ENCODE data around the gene LRRK1.

LRRK1 gene

DNA sequence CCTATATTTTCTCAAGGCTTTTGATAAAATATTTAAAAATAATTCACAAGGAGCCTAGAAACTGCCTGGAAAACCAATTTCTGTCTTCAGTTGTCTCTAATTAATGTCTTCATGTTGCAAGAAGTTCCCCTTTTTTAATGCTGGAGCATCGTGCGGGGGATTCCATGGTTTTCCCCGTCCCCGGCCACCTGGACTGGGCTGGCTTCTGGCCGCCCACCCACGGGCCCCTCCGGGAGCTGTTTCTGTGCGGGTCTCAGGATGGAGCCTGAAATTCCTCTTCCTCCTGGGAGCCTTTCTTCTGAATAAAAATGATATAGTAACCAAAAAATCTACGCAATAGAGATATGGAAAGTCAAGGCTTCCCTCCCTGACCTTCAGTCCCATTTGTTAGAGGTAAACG, 8.1 kb upstream of the LRRK1 start:
- TF ChIP-seq GATA1 (IDR thresholded peaks at IDR 0.05; ENCODE audit: low read depth, low read length): no peak
- no peak for TF ChIP-seq POLR2A (IDR thresholded peaks at IDR 0.05; ENCODE audit: low read length)
- no peak for DNase-seq

DNA sequence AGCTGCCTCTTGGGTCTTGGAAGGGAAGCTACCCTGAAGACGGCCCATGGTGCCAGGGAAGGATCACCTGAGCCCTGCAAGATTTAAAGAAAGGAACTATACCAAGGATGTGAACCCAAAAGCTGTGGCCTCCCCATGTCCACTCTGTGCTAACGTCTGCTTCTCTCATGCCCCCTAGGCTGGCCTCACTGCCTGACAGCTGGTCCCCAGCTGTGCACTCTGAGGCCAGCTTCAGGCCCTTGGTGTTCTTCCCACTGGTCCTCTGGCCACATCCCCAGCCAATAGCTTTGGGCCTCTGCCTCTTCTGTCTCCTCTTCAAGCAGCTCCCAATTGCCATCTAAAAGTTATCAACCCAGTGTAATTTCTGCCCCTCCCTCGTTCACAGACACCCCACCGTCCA, 5.2 kb upstream of the LRRK1 start:
- no peak for DNase-seq

GRCh38 chr15:100914876-100915275, 4.3 kb upstream of the LRRK1 start:
- no peak for DNase-seq
- TF ChIP-seq GATA1 (IDR thresholded peaks at IDR 0.05; ENCODE audit: low read depth, low read length): no peak
- TF ChIP-seq POLR2A (IDR thresholded peaks at IDR 0.05; ENCODE audit: low read length): no peak

More for the DNA sequence above, 5.2 kb upstream of the LRRK1 start:
- TF ChIP-seq GATA1 (IDR thresholded peaks at IDR 0.05; ENCODE audit: low read depth, low read length) (no peak), POLR2A (IDR thresholded peaks at IDR 0.05; ENCODE audit: low read length) (no peak)

GRCh38 chr15:100918034-100918689, 995 bp upstream of the LRRK1 start:
- TF ChIP-seq GATA1 (IDR thresholded peaks at IDR 0.05; ENCODE audit: low read depth, low read length): no peak
- no peak for TF ChIP-seq POLR2A (IDR thresholded peaks at IDR 0.05; ENCODE audit: low read length)
- peak; percentile 70 to 74 for DNase-seq

DNA sequence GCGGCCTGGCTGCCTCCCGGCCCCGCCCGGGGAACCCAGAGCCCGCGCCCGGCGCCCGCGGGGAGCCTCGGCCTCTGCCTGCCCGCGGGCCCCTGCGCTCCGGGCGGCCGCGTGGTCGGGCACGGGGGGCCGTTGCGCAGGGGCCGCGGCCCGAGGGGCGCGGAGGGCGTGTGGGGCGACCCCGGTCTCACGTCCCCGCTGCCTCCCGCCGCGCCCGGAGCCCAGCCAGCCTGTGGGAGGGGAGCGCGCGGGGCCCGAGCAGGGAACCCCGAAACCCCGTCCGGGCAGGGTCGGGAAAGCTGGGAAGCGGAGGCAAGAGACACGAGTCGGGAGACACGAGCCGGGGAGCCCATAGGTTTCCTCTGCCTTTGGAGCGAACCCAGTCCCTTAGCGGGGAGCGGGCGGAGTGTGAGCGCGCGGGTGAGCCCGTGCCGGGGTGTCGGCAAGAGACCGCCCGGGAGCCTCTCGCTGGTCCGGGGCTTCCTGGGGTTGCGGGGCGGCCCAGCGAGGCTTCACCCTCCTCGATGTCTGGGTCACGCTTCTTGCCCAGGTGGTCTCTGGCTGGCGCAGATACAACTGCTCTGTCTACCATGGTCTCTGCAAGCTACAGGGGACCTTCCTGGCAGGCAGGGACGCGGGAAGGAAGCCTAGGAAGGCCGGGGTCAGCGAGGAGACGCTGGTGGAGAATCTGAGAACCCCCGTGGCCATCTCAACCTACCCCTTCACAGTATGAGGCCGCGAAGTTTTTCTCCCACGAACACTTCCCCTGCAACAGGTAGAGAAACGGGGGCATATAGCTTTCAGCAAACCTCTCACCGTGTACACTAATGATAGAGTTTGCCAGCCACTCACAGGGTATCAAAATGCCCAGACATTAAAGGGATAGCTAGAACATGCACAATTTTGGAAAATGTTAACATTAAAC, 586 bp downstream of the LRRK1 start:
- DNase-seq: no peak
- TF ChIP-seq GATA1 (IDR thresholded peaks at IDR 0.05; ENCODE audit: low read depth, low read length): no peak
- TF ChIP-seq POLR2A (IDR thresholded peaks at IDR 0.05; ENCODE audit: low read length): no peak

- TF ChIP-seq GATA1 (IDR thresholded peaks at IDR 0.05; ENCODE audit: low read depth, low read length): no peak
- TF ChIP-seq POLR2A (IDR thresholded peaks at IDR 0.05; ENCODE audit: low read length): no peak
- DNase-seq: no peak
These were observed 1.5 kb downstream of the LRRK1 start for GRCh38 chr15:100920516-100921135.

GRCh38 chr15:100922192-100923040, 3.3 kb downstream of the LRRK1 start:
- TF ChIP-seq GATA1 (IDR thresholded peaks at IDR 0.05; ENCODE audit: low read depth, low read length): no peak
- no peak for TF ChIP-seq POLR2A (IDR thresholded peaks at IDR 0.05; ENCODE audit: low read length)
- no peak for DNase-seq

GRCh38 chr15:100923076-100923475, 3.9 kb downstream of the LRRK1 start:
- no peak for TF ChIP-seq POLR2A (IDR thresholded peaks at IDR 0.05; ENCODE audit: low read length)
- TF ChIP-seq GATA1 (IDR thresholded peaks at IDR 0.05; ENCODE audit: low read depth, low read length): no peak
- DNase-seq: no peak

GRCh38 chr15:100923902-100924301, 4.7 kb downstream of the LRRK1 start:
- TF ChIP-seq POLR2A (IDR thresholded peaks at IDR 0.05; ENCODE audit: low read length) (no peak), GATA1 (IDR thresholded peaks at IDR 0.05; ENCODE audit: low read depth, low read length) (no peak)
- DNase-seq: no peak

DNA sequence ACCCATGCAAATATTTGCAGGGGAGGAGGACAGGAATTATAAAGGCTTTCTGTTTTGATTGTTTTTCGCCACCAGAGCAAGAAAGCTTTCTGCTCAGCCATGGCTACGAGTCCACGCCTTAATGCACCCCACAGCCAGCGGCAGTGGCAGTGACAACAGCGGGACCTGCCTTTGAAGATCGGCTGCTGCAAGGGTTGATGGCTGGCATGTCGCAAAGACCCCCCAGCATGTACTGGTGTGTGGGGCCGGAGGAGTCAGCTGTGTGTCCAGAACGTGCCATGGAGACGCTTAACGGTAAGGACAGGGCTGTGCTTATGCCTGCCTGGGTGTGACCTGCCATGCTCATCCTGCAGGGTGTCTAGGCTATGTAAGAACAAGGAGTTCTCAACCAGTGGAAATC, 5.3 kb downstream of the LRRK1 start:
- TF ChIP-seq POLR2A (IDR thresholded peaks at IDR 0.05; ENCODE audit: low read length): no peak
- TF ChIP-seq GATA1 (IDR thresholded peaks at IDR 0.05; ENCODE audit: low read depth, low read length): no peak
- no peak for DNase-seq

DNA sequence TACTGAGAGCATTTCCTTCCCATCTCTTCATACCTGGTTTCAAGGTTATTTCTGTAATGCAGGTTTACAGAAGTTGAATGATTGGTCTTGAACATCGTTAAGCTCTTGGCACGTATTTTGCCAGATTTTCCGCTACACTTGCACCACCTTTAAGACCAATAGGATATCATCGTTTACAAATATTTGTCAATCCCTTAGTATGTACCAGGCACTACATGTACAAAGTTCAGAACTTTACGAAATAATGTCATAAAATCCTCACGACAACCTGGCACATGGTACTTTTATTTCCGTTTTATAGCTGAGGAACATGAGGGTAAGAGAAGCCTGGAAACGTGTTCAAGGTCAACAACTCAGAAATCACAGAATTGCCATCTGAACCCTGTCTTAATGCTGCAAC, 6.3 kb downstream of the LRRK1 start:
- TF ChIP-seq GATA1 (IDR thresholded peaks at IDR 0.05; ENCODE audit: low read depth, low read length) (no peak), POLR2A (IDR thresholded peaks at IDR 0.05; ENCODE audit: low read length) (no peak)
- no peak for DNase-seq

DNA sequence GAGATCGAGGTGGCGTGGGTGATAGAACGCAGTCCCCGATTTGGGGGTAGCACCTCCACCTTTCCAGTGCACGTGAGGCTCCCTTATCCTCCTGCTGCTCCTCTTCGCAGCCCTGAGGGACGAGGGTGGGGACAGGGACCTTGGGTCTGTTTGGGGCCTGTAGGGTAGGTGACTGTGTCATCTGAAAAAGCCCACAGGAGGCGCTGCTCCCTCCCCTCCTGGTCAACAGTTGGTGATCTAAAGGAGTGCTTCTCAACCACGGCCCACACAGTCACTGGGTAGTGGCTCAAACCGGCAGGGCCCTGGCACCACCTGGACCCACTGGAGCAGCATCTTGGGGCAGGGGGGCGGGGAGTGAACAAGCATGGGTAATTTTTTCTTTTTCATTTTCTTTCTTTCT, 7.1 kb downstream of the LRRK1 start:
- no peak for TF ChIP-seq POLR2A (IDR thresholded peaks at IDR 0.05; ENCODE audit: low read length)
- TF ChIP-seq GATA1 (IDR thresholded peaks at IDR 0.05; ENCODE audit: low read depth, low read length): no peak
- DNase-seq: no peak

DNA sequence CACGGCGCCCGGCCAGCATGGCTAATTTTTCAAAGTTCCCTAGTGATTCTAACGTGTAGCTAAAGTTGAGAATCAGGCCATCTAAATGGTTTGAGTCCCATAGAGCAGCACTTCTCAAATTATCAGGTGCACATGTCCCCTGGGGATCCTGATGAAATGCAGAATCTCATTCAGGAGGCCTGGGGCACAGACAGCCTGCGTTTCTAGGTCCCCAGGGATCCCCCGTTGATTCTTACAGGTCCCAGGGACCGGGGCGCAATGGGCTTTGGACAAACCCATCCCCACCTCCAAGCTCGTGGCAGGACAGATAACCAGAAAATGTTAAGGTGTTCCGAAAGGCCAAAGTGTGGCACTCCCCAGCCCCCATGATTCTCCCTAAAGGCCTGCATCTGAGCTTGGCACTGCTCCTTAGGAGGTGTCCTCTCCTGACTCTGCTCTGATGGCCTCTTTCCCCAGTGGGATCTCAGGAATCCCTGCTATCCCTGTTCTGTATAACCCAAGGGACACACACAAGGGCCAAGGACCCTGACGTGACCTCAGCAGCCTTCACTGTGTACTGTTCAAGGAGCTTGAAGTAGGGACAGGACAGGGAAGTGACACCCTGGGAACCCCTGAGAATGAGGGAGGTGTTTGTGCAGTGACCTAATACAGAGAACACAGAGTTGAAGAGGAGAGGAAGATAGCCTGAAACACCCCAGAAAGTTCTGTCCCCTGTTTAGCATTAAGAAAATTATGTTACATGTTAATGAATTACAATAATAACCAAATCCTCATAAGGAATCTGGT, 8.0 kb downstream of the LRRK1 start:
- TF ChIP-seq GATA1 (IDR thresholded peaks at IDR 0.05; ENCODE audit: low read depth, low read length) (no peak), POLR2A (IDR thresholded peaks at IDR 0.05; ENCODE audit: low read length) (no peak)
- no peak for DNase-seq
